Measurements from ENCODE around the gene NEU1. TPM values are rescaled to one million over a fixed set of nuclear protein-coding genes. Genes with fewer than 3 reads are reported as not detected.
A peak's percentile ranks its signal among the peaks of the same experiment; 100 is the strongest.

NEU1 gene
- total RNA-seq, 1 experiment from 2014 or later: 36.2 TPM

DNA sequence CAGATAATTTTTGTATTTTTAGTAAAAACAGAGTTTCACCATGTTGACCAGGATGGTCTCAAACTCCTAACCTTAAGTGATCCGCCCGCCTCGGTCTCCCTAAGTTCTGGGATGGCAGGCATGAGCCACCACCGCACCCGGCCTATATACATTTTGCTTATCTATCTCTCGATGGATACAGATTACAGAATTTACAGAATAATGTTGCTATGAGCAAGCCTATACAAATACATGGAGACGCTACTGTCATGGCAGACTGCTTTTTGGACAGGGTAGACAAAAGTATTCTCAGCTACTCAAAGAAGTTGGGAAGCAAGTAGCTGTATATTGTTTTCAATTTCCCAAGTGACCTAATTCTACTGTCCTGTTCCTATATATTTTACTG, 49.2 kb downstream of the NEU1 start:
- H3K9me3 Mint-ChIP-seq: peaks cover 6 to 9% of the 10 kb centered on the region in 2 experiments
- peaks cover 3 to 7% (median 6%) of the 10 kb centered on the region in 3 experiments; a peak in 5 of 7 replicates for H3K36me3 Mint-ChIP-seq (ENCODE audit: insufficient read depth in 1 of 3, low read depth in 3 of 3)
- no peak overlapping the region for H2AFZ ChIP-seq (ENCODE audit: low read length)
- H3K4me2 ChIP-seq (ENCODE audit: insufficient read depth, insufficient read length, low read length): no peak overlapping the region
- no peak overlapping the region for H3K27ac ChIP-seq (ENCODE audit: insufficient read length, low read depth, low read length)
- H3K9ac ChIP-seq (ENCODE audit: extremely low read depth, insufficient read length, low read length): no peak overlapping the region
- no peak overlapping the region for H2AK5ac ChIP-seq (ENCODE audit: insufficient read length, low read length)
- H3K23ac ChIP-seq (ENCODE audit: insufficient read length, low read depth, low read length): no peak overlapping the region
- no peak overlapping the region for H2BK5ac ChIP-seq (ENCODE audit: insufficient read length, low read length)
- H3K9me3 ChIP-seq (ENCODE audit: control insufficient read depth, low read depth, low read length): no peaks in the 10 kb centered on the region
- H3K79me2 ChIP-seq (ENCODE audit: insufficient read depth, low read length): no peaks in the 10 kb centered on the region
- no peak overlapping the region for H2BK12ac ChIP-seq (ENCODE audit: insufficient read length, low read depth, low read length)
- peaks cover 5% of the 10 kb centered on the region for H3K27me3 Mint-ChIP-seq (ENCODE audit: low read depth)
- H4K91ac ChIP-seq (ENCODE audit: insufficient read length, low read depth, low read length): no peak overlapping the region
- H4K20me1 ChIP-seq (ENCODE audit: control insufficient read depth, insufficient read depth, insufficient read length): no peaks in the 10 kb centered on the region
- no peaks in the 10 kb centered on the region for H3K79me1 ChIP-seq (ENCODE audit: insufficient read depth, low read depth, low read length, poor library complexity, severe bottlenecking)
- peaks cover 5% of the 10 kb centered on the region for H3K23me2 ChIP-seq (ENCODE audit: insufficient read length, low read depth, low read length, poor library complexity, severe bottlenecking)
- no peaks in the 10 kb centered on the region; the same call in 1 of the 2 replicates for H3K4me1 ChIP-seq (ENCODE audit: insufficient read depth, low read length)
- no peak overlapping the region for H3T11ph ChIP-seq (ENCODE audit: low read length)
- H2BK15ac ChIP-seq (ENCODE audit: low read depth, low read length): no peak overlapping the region
- peaks cover 15 to 18% of the 10 kb centered on the region in 2 experiments for H3K4me1 Mint-ChIP-seq
- H4K8ac ChIP-seq (replicated peaks; ENCODE audit: insufficient read length, low read depth, low read length): no peak overlapping the region
- H2BK120ac ChIP-seq (ENCODE audit: low read depth, low read length, poor library complexity, severe bottlenecking): no peak overlapping the region
- no peak overlapping the region for H3K4ac ChIP-seq (ENCODE audit: low read depth, low read length)
- H4K5ac ChIP-seq (ENCODE audit: insufficient read length, low read depth, low read length): no peak overlapping the region
- no peak for DNase-seq
- H3K4me3 Mint-ChIP-seq: peak overlapping the region in 1 of 2 experiments; percentile 90; a peak in 2 of 5 replicates
- no CpG with 5 or more reads among the region's 7 CpGs for WGBS (ENCODE audit: extremely low coverage, insufficient read length, low lambda C conversion rate)
- H3K56ac ChIP-seq (ENCODE audit: insufficient read length, low read depth, low read length): no peak overlapping the region
- H3K27ac Mint-ChIP-seq: no peak overlapping the region
- no peak overlapping the region for H3K14ac ChIP-seq (ENCODE audit: insufficient read depth, low read length)
- no peaks in the 10 kb centered on the region for H3K27me3 ChIP-seq (ENCODE audit: insufficient read depth, low read length)
- TF ChIP-seq, protein P1, sequence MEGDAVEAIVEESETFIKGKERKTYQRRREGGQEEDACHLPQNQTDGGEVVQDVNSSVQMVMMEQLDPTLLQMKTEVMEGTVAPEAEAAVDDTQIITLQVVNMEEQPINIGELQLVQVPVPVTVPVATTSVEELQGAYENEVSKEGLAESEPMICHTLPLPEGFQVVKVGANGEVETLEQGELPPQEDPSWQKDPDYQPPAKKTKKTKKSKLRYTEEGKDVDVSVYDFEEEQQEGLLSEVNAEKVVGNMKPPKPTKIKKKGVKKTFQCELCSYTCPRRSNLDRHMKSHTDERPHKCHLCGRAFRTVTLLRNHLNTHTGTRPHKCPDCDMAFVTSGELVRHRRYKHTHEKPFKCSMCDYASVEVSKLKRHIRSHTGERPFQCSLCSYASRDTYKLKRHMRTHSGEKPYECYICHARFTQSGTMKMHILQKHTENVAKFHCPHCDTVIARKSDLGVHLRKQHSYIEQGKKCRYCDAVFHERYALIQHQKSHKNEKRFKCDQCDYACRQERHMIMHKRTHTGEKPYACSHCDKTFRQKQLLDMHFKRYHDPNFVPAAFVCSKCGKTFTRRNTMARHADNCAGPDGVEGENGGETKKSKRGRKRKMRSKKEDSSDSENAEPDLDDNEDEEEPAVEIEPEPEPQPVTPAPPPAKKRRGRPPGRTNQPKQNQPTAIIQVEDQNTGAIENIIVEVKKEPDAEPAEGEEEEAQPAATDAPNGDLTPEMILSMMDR (conservative IDR thresholded peaks at IDR 0.05): no peak
- no peak overlapping the region for H2BK20ac ChIP-seq (ENCODE audit: low read depth, low read length, poor library complexity, severe bottlenecking)
- H3K18ac ChIP-seq (ENCODE audit: insufficient read length, low read depth, low read length): no peak overlapping the region
